ENCODE data around the gene IFT74. TPM values are rescaled to one million over a fixed set of nuclear protein-coding genes. Genes with fewer than 3 reads are reported as not detected.
A peak's percentile ranks its signal among the peaks of the same experiment; 100 is the strongest.

IFT74 gene
- total and polyA plus RNA-seq, 2 of the 13 experiments (the other 11 are each of a cell fraction or from before 2014, with no cell fraction given), result 4.2 to 12.3 TPM

GRCh38 chr9:26955921-26956859, at the start of gene IFT74 (continued):
- TF ChIP-seq ZBTB14 (CRISPR knock-in tag; IDR thresholded peaks at IDR 0.05), result no peak
- TF ChIP-seq ZNF501 (CRISPR knock-in tag; IDR thresholded peaks at IDR 0.05), result peak; percentile 81
- TF ChIP-seq ZNF343 (CRISPR knock-in tag; IDR thresholded peaks at IDR 0.05), result no peak
- no peak for TF ChIP-seq CSRNP1 (CRISPR knock-in tag; IDR thresholded peaks at IDR 0.05)
- TF ChIP-seq RNF219 (CRISPR knock-in tag; IDR thresholded peaks at IDR 0.05), result no peak
- TF ChIP-seq MZF1 (CRISPR knock-in tag; IDR thresholded peaks at IDR 0.05; ENCODE audit: borderline replicate concordance), result no peak
- TF ChIP-seq ZC3H4 (CRISPR knock-in tag; IDR thresholded peaks at IDR 0.05; ENCODE audit: borderline replicate concordance), result no peak
- TF ChIP-seq ZFP91 (CRISPR knock-in tag; IDR thresholded peaks at IDR 0.05; ENCODE audit: borderline replicate concordance), result peak; percentile 67; the same call in 1 of the 2 replicates
- TF ChIP-seq IKZF5 (CRISPR knock-in tag; IDR thresholded peaks at IDR 0.05), result peak; percentile 42; the same call in 1 of the 2 replicates
- TF ChIP-seq RAD51 (IDR thresholded peaks at IDR 0.05; ENCODE audit: borderline replicate concordance), result no peak
- TF ChIP-seq HINFP (CRISPR knock-in tag; IDR thresholded peaks at IDR 0.05; ENCODE audit: low read depth), result no peak
- no peak for TF ChIP-seq RFXANK (CRISPR knock-in tag; IDR thresholded peaks at IDR 0.05)
- no peak for TF ChIP-seq ZNF17 (CRISPR knock-in tag; IDR thresholded peaks at IDR 0.05)
- TF ChIP-seq FOXC1 (CRISPR knock-in tag; IDR thresholded peaks at IDR 0.05; ENCODE audit: borderline replicate concordance), result peak; percentile 89; the same call in 1 of the 2 replicates
- no peak for TF ChIP-seq GABPA (IDR thresholded peaks at IDR 0.05; ENCODE audit: low read depth, low read length)
- TF ChIP-seq GABPA (CRISPR knock-in tag; IDR thresholded peaks at IDR 0.05; ENCODE audit: low read depth), result 0 out of 2 replicates have a peak, but pooled peaks have one; percentile 43
- peak; percentile 29; the same call in 1 of the 2 replicates for TF ChIP-seq ELF3 (CRISPR knock-in tag; IDR thresholded peaks at IDR 0.05)
- peak; percentile 72 to 84 for TF ChIP-seq POLR2A (IDR thresholded peaks at IDR 0.05; ENCODE audit: insufficient read depth in 1 of 2, low read depth in 2 of 2, low read length in 2 of 2)
- no peak for TF ChIP-seq REXO4 (CRISPR knock-in tag; IDR thresholded peaks at IDR 0.05; ENCODE audit: borderline replicate concordance)

All from HepG2 (cell line).